GM23338 (cell line): ENCODE results near the gene IFNG-AS1. TPM values are rescaled to one million over a fixed set of nuclear protein-coding genes. Genes with fewer than 3 reads are reported as not detected.

Experiments
- ATAC-seq: fragments of 200-7000 bp; cut with Tn5 transposase; 3 replicates; pipeline ENCODE4 v1.9.1; 2020
- DNase-seq: peaks from one replicate; pipeline ENCODE4 v3.0.0-alpha.2; 2015; ENCODE audit warnings: low spot score
- H2AFZ ChIP-seq: fragments of 200-600 bp; sonication (generic); 2 replicates; pipeline ENCODE4 v1.8.0; 2016; ENCODE audit warnings: antibody characterized with exemption, mild to moderate bottlenecking, moderate library complexity
- H3F3A ChIP-seq: fragments of 200-600 bp; sonication (generic); replicated peaks from 2 replicates; pipeline ENCODE4 v1.8.0; 2017; ENCODE audit warnings: antibody characterized with exemption, mixed run types, low read depth
- H3K27ac ChIP-seq: fragments of 200-600 bp; sonication (generic); 2 replicates; pipeline ENCODE4 v1.6.1; 2016; ENCODE audit warnings: low read depth
- H3K27me3 ChIP-seq: fragments of 200-600 bp; sonication (generic); 2 replicates; pipeline ENCODE4 v1.8.0; 2016; ENCODE audit warnings: mild to moderate bottlenecking, mixed run types, moderate library complexity; ENCODE audit not compliant: insufficient read depth
- H3K36me3 ChIP-seq: fragments of 200-600 bp; sonication (generic); 2 replicates; pipeline ENCODE4 v1.8.0; 2016; ENCODE audit warnings: mild to moderate bottlenecking; ENCODE audit not compliant: insufficient read depth
- H3K4me1 ChIP-seq: fragments of 200-600 bp; sonication (generic); 2 replicates; pipeline ENCODE4 v1.8.0; 2016; ENCODE audit warnings: mild to moderate bottlenecking, moderate library complexity; ENCODE audit not compliant: insufficient read depth
- H3K4me2 ChIP-seq: fragments of 200-600 bp; sonication (generic); 2 replicates; pipeline ENCODE4 v1.7.1; 2017; ENCODE audit warnings: mixed run types
- H3K4me3 ChIP-seq: fragments of 200-600 bp; sonication (generic); 2 replicates; pipeline ENCODE4 v1.6.1; 2016; ENCODE audit warnings: mixed run types
- H3K79me2 ChIP-seq: fragments of 200-600 bp; sonication (generic); replicated peaks from 2 replicates; pipeline ENCODE4 v1.8.0; 2017; ENCODE audit warnings: mild to moderate bottlenecking; ENCODE audit not compliant: insufficient read depth
- H3K9me2 ChIP-seq: fragments of 200-600 bp; sonication (generic); 2 replicates; pipeline ENCODE4 v1.8.0; 2017; ENCODE audit not compliant: insufficient read depth
- H4K20me1 ChIP-seq: fragments of 200-600 bp; sonication (generic); replicated peaks from 2 replicates; pipeline ENCODE4 v1.8.0; 2017; ENCODE audit warnings: mild to moderate bottlenecking; ENCODE audit not compliant: insufficient read depth
- H3K27ac Mint-ChIP-seq: 2 replicates; pipeline ENCODE4 v1.8.0; 2020; ENCODE audit warnings: inconsistent platforms, mild to moderate bottlenecking, moderate library complexity, mixed read lengths
- H3K27me3 Mint-ChIP-seq: 3 replicates; pipeline ENCODE4 v1.8.0; 2022; ENCODE audit warnings: low read depth, mild to moderate bottlenecking, moderate library complexity, mixed read lengths, inconsistent platforms; ENCODE audit not compliant: insufficient read depth, poor library complexity
- H3K36me3 Mint-ChIP-seq: 3 replicates; pipeline ENCODE4 v1.8.0; 2021; ENCODE audit warnings: low read depth, mild to moderate bottlenecking, inconsistent platforms, moderate library complexity, mixed read lengths
- H3K4me1 Mint-ChIP-seq: 3 replicates; pipeline ENCODE4 v1.8.0; 2020; ENCODE audit warnings: mild to moderate bottlenecking, inconsistent platforms, mixed read lengths
- H3K4me3 Mint-ChIP-seq: 3 replicates; pipeline ENCODE4 v1.8.0; 2021; ENCODE audit warnings: moderate library complexity, mild to moderate bottlenecking, inconsistent platforms, mixed read lengths
- H3K9me3 Mint-ChIP-seq: 3 replicates; pipeline ENCODE4 v1.8.0; 2020; ENCODE audit warnings: moderate library complexity, mild to moderate bottlenecking, inconsistent platforms, mixed read lengths
- EZH2 ChIP-seq: fragments of 200-600 bp; sonication (generic); IDR thresholded peaks from one replicate; pipeline ENCODE4 v1.8.0; 2017; ENCODE audit warnings: antibody characterized with exemption, mild to moderate bottlenecking, low read depth; ENCODE audit not compliant: unreplicated experiment
- EZH2phosphoT487 ChIP-seq: fragments of 200-600 bp; sonication (generic); IDR thresholded peaks from one replicate; pipeline ENCODE4 v1.8.1; 2018; ENCODE audit warnings: antibody characterized with exemption; ENCODE audit not compliant: unreplicated experiment
- NANOG ChIP-seq: IDR thresholded peaks from 2 replicates; pipeline ENCODE4 v1.6.1; 2016; ENCODE audit warnings: antibody characterized with exemption, borderline replicate concordance
- POLR2AphosphoS5 ChIP-seq: IDR thresholded peaks from 2 replicates; pipeline ENCODE4 v1.6.1; 2016; ENCODE audit warnings: antibody characterized with exemption, low read depth
- STAT1 ChIP-seq: IDR thresholded peaks from one replicate; pipeline ENCODE4 v1.6.1; 2016; ENCODE audit warnings: antibody characterized with exemption; ENCODE audit not compliant: unreplicated experiment
- ZNF114 ChIP-seq: fragments of 250-450 bp; sonication (Bioruptor Pico); IDR thresholded peaks from 2 replicates; pipeline ENCODE4 v1.5.0; 2020; ENCODE audit warnings: mild to moderate bottlenecking, moderate library complexity
- polyA plus RNA-seq: library from polyadenylated mRNA; unstranded; fragments of >200 nt; fragmentation: Nextera tagmentation; extraction: Ambion mirVana; gene quantifications from 2 replicates; pipeline ENCODE4 v1.2.1, GENCODE V29; 2016
- small RNA-seq: library from RNA; depleted of rRNA; stranded (forward); fragments of <200 nt; gene quantifications from one replicate; pipeline ENCODE3, GENCODE V24; 2014; ENCODE audit warnings: low replicate concordance
- total RNA-seq: library from RNA; depleted of rRNA; stranded (reverse); fragments of >200 nt; shearing (Covaris generic); gene quantifications from 2 replicates; pipeline ENCODE4 v1.2.3, GENCODE V29; 2014; rRNA removed

IFNG-AS1 gene
- total and polyA plus RNA-seq, 2 experiments from 2014 or later, result not detected

DNA sequence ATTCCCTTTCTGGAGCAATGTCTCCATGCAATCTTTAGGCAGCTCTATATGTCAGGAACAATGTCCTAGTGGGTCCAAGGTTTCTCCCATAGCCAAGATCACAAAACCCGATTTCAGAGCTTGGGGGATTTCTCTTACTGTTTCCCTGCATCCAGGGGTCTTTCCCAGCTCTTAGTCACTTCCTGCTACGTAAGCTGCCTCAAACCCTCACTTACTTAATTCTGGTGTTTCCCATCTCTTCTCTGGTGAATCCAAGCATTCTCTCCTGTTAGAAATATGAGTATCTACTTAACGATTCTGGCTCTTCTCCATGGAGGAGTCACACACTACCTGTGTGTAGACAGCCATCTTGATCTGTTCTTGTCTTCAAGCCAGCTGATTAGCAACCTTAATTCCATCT, 80.0 kb downstream of the IFNG-AS1 start:
- no peaks in the 10 kb centered on the region for H3K27me3 ChIP-seq
- Mint-ChIP-seq H3K9me3 (peaks cover 21% of the 10 kb centered on the region), H3K27ac (no peak overlapping the region), H3K4me1 (no peaks in the 10 kb centered on the region), H3K4me3 (no peak overlapping the region), H3K36me3 (peaks cover 8% of the 10 kb centered on the region), H3K27me3 (peaks cover 3% of the 10 kb centered on the region)
- no peak overlapping the region for H3K27ac ChIP-seq
- no peak for ATAC-seq
- no peak for DNase-seq
- H3K4me1 ChIP-seq, result 0 out of 2 replicates have a peak, but pooled peaks cover 4% of the 10 kb centered on the region
- H2AFZ ChIP-seq, result no peak overlapping the region
- no peaks in the 10 kb centered on the region for H3K36me3 ChIP-seq
- H3K79me2 ChIP-seq, result no peaks in the 10 kb centered on the region
- H3K4me3 ChIP-seq, result no peak overlapping the region
- H4K20me1 ChIP-seq, result no peaks in the 10 kb centered on the region
- H3F3A ChIP-seq, result no peaks in the 10 kb centered on the region
- H3K9me2 ChIP-seq, result no peaks in the 10 kb centered on the region
- no peak for TF ChIP-seq ZNF114 (CRISPR knock-in tag)
- no peak for TF ChIP-seq POLR2AphosphoS5
- TF ChIP-seq EZH2, result no peak
- no peak for TF ChIP-seq STAT1
- no peak for TF ChIP-seq EZH2phosphoT487
- no peak for TF ChIP-seq NANOG
- H3K4me2 ChIP-seq, result no peak overlapping the region

Small RNA genes lying within 50 kb of the gene (small RNA-seq; reads per million reads assigned to genes)
- gene AC005294.1 (not detected), gene RPL39P28 (not detected)

Other genes with a start within 250 kb of the IFNG-AS1 start
- not detected in 2 replicates for gene IFNG, start 170.3 kb downstream of the IFNG-AS1 start, total RNA-seq
- gene IFNG, start 170.3 kb downstream of the IFNG-AS1 start, polyA plus RNA-seq, result not detected in 2 replicates
- not detected in 2 replicates for gene IL26, start 236.4 kb downstream of the IFNG-AS1 start, total RNA-seq
- gene IL26, start 236.4 kb downstream of the IFNG-AS1 start, polyA plus RNA-seq, result not detected in 2 replicates